Parathyroid adenoma (tissue), 2 donors: Measurements from ENCODE around the gene RNF26.

ENCODE experiments used
- H2AFZ ChIP-seq: fragments of 300-600 bp; sonication (generic); one replicate; pipeline ENCODE4 v1.7.0; 2017; ENCODE audit warnings: antibody characterized with exemption, mild to moderate bottlenecking
- H3K27ac ChIP-seq: fragments of 300-600 bp; sonication (generic); one replicate; pipeline ENCODE4 v1.7.0; 2017
- H3K27me3 ChIP-seq: fragments of 300-600 bp; sonication (generic); one replicate; pipeline ENCODE4 v1.7.0; 2017; ENCODE audit warnings: low read length; ENCODE audit not compliant: control insufficient read depth, insufficient read depth
- H3K36me3 ChIP-seq: fragments of 300-600 bp; sonication (generic); one replicate; pipeline ENCODE4 v1.7.0; 2017; ENCODE audit warnings: low read length; ENCODE audit not compliant: control insufficient read depth, insufficient read depth
- H3K4me1 ChIP-seq: fragments of 300-600 bp; sonication (generic); one replicate; pipeline ENCODE4 v1.7.0; 2017; ENCODE audit warnings: control low read depth
- H3K4me2 ChIP-seq: fragments of 300-600 bp; sonication (generic); one replicate; pipeline ENCODE4 v1.7.0; 2017; ENCODE audit warnings: low read length
- H3K4me3 ChIP-seq: fragments of 300-600 bp; sonication (generic); one replicate; pipeline ENCODE4 v1.7.0; 2017; ENCODE audit warnings: low read depth, low read length
- H3K79me2 ChIP-seq: fragments of 300-600 bp; sonication (generic); one replicate; pipeline ENCODE4 v1.7.0; 2017; ENCODE audit warnings: control low read depth
- H3K9ac ChIP-seq: fragments of 300-600 bp; sonication (generic); one replicate; pipeline ENCODE4 v1.7.0; 2017; ENCODE audit warnings: mild to moderate bottlenecking
- H3K9me3 ChIP-seq: fragments of 300-600 bp; sonication (generic); one replicate; pipeline ENCODE4 v1.7.0; 2017; ENCODE audit warnings: low read length; ENCODE audit not compliant: control insufficient read depth
- CTCF ChIP-seq: fragments of 300-600 bp; sonication (generic); IDR thresholded peaks from one replicate; pipeline ENCODE4 v1.7.0; 2017; ENCODE audit warnings: antibody characterized with exemption, mild to moderate bottlenecking
- donor health status: primary hyperparathyroidism.

Gene RNF26

GRCh38 chr11:119363081-119363850, 28.9 kb downstream of the RNF26 start:
- no peaks in the 10 kb centered on the region for H3K79me2 ChIP-seq
- no peak for TF ChIP-seq CTCF
- peaks cover 17% of the 10 kb centered on the region for H3K4me1 ChIP-seq
- H2AFZ ChIP-seq: peak overlapping the region; percentile 46
- H3K4me2 ChIP-seq: peak overlapping the region; percentile 53
- peak overlapping the region; percentile 64 for H3K4me3 ChIP-seq
- H3K27ac ChIP-seq: peak overlapping the region; percentile 82
- H3K36me3 ChIP-seq: no peaks in the 10 kb centered on the region
- no peak overlapping the region for H3K9ac ChIP-seq
- H3K27me3 ChIP-seq: no peaks in the 10 kb centered on the region
- H3K9me3 ChIP-seq: no peaks in the 10 kb centered on the region

GRCh38 chr11:119363851-119364590, 29.7 kb downstream of the RNF26 start:
- TF ChIP-seq CTCF: no peak
- Histone ChIP-seq H3K27ac (no peak overlapping the region), H2AFZ (peak overlapping the region; percentile 50), H3K4me1 (peaks cover 17% of the 10 kb centered on the region), H3K4me2 (peak overlapping the region; percentile 61), H3K4me3 (peak overlapping the region; percentile 64), H3K79me2 (no peaks in the 10 kb centered on the region), H3K27me3 (no peaks in the 10 kb centered on the region), H3K36me3 (no peaks in the 10 kb centered on the region), H3K9me3 (no peaks in the 10 kb centered on the region), H3K9ac (no peak overlapping the region)

- Histone ChIP-seq H3K4me3 (no peak overlapping the region), H3K27me3 (no peaks in the 10 kb centered on the region), H3K79me2 (no peaks in the 10 kb centered on the region), H2AFZ (no peak overlapping the region), H3K9me3 (no peaks in the 10 kb centered on the region), H3K36me3 (no peaks in the 10 kb centered on the region), H3K4me2 (peak overlapping the region; percentile 61), H3K4me1 (peaks cover 17% of the 10 kb centered on the region), H3K9ac (no peak overlapping the region), H3K27ac (no peak overlapping the region)
- TF ChIP-seq CTCF: no peak
Measured at GRCh38 chr11:119365071-119365591, 30.8 kb downstream of the RNF26 start.

GRCh38 chr11:119366690-119367620, 32.6 kb downstream of the RNF26 start:
- no peak overlapping the region for H3K4me2 ChIP-seq
- peaks cover 20% of the 10 kb centered on the region for H3K4me1 ChIP-seq
- no peaks in the 10 kb centered on the region for H3K36me3 ChIP-seq
- TF ChIP-seq CTCF: no peak
- no peaks in the 10 kb centered on the region for H3K27me3 ChIP-seq
- H2AFZ ChIP-seq: no peak overlapping the region
- no peaks in the 10 kb centered on the region for H3K9me3 ChIP-seq
- no peak overlapping the region for H3K9ac ChIP-seq
- H3K4me3 ChIP-seq: no peak overlapping the region
- no peak overlapping the region for H3K27ac ChIP-seq
- no peaks in the 10 kb centered on the region for H3K79me2 ChIP-seq
